BLaER1 (cell line): Measurements from ENCODE around the gene NUSAP1.

ENCODE experiments used
- H3K27ac ChIP-seq: shearing (Covaris generic); formaldehyde crosslinking; 2 replicates; pipeline ENCODE4 v1.8.1; 2022
- H3K27me3 ChIP-seq: shearing (Covaris generic); formaldehyde crosslinking; 2 replicates; pipeline ENCODE4 v1.8.1; 2022
- H3K36me3 ChIP-seq: shearing (Covaris generic); formaldehyde crosslinking; 2 replicates; pipeline ENCODE4 v1.8.1; 2022
- H3K4me1 ChIP-seq: shearing (Covaris generic); formaldehyde crosslinking; 2 replicates; pipeline ENCODE4 v1.8.1; 2022
- H3K4me2 ChIP-seq: shearing (Covaris generic); formaldehyde crosslinking; 2 replicates; pipeline ENCODE4 v1.8.1; 2022
- H3K4me3 ChIP-seq: shearing (Covaris generic); formaldehyde crosslinking; 2 replicates; pipeline ENCODE4 v1.8.1; 2022
- H3K9ac ChIP-seq: shearing (Covaris generic); formaldehyde crosslinking; 2 replicates; pipeline ENCODE4 v1.8.1; 2022
- H3K9me3 ChIP-seq: shearing (Covaris generic); formaldehyde crosslinking; 2 replicates; pipeline ENCODE4 v1.8.1; 2022
- H4K20me1 ChIP-seq: shearing (Covaris generic); formaldehyde crosslinking; 2 replicates; pipeline ENCODE4 v1.8.1; 2022
- Cebpa-rat ChIP-seq: shearing (Covaris generic); IDR thresholded peaks from 2 replicates; pipeline ENCODE4 v1.8.1; 2022

The NUSAP1 gene

DNA sequence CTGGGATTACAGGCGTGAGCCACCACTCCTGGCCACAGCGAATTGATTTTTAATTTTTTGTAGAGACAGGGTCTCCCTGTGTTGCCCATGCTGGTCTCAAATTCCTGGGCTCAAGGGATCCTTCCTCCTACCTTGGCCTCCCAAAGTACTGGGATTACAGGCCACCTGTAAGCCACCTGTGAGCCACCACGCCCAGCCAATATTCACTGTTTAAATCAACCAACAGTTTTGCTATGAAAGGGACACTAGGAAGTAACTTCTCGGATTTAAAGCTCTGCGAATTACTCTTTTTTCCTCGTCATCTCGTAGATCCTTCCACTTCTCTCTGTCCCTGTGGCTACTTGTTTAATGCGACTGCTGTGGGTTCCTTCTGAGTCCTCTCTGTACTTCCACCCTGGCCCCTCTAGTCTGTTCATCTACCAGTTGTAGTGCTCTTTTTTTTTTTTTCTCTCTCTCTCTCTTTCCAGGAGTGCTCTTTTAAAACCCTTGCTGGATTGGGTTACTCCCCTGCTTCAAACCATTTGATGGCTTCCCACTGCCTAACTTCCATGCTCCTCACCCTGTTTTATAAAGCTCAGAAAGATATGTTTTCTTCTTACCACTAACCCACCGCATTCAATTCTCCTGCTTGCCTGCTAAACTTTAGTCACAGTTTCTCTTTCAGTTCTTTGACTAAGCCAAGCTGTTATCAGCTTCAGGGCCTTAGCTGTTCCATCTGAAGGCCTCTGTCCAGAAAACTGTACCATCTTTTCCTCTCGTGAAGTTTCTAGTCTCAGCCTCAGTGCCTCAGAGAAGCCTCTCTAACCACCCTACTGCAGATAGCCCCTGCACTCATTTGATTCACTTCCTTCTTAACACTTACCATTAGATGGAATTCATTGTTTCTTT, 96.6 kb downstream of the NUSAP1 start:
- H3K9ac ChIP-seq: peak overlapping the region; percentile 53; the same call in 1 of the 2 replicates
- H3K4me3 ChIP-seq: no peak overlapping the region
- no peaks in the 10 kb centered on the region for H3K9me3 ChIP-seq
- H3K4me1 ChIP-seq: peaks cover 43% of the 10 kb centered on the region
- H3K36me3 ChIP-seq: peaks cover 64% of the 10 kb centered on the region
- no peaks in the 10 kb centered on the region for H3K27me3 ChIP-seq
- peak overlapping the region; percentile 53; the same call in 1 of the 2 replicates for H3K27ac ChIP-seq
- peak overlapping the region; percentile 25 for H3K4me2 ChIP-seq
- TF ChIP-seq Cebpa-rat: no peak
- peaks cover 93% of the 10 kb centered on the region for H4K20me1 ChIP-seq
